Measurements from ENCODE around the gene AGFG1.

DNA sequence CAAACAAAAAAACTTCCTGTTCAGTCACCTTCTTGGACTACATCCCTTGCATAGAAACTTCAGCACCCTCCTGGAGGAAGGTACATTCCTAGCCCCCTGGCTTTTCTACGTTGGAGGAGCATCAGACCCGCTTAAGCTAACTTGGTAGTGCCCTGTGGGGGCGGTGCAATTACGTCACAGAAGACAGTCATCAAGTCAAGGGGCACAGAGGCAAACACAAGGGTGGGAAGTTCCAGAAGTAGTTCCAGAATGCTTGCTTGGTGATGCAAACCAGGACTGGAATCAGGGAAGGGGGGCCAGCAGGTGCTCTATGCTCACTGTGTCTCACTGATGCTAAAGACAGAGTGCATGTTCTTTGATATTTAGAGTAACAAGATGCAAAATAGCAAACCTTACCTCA is 15.2 kb upstream of the AGFG1 start:
- TF ChIP-seq ZBTB33 (IDR thresholded peaks at IDR 0.05; ENCODE audit: extremely low read depth, insufficient replicate concordance, low read length), result no peak
- TF ChIP-seq, protein P1, sequence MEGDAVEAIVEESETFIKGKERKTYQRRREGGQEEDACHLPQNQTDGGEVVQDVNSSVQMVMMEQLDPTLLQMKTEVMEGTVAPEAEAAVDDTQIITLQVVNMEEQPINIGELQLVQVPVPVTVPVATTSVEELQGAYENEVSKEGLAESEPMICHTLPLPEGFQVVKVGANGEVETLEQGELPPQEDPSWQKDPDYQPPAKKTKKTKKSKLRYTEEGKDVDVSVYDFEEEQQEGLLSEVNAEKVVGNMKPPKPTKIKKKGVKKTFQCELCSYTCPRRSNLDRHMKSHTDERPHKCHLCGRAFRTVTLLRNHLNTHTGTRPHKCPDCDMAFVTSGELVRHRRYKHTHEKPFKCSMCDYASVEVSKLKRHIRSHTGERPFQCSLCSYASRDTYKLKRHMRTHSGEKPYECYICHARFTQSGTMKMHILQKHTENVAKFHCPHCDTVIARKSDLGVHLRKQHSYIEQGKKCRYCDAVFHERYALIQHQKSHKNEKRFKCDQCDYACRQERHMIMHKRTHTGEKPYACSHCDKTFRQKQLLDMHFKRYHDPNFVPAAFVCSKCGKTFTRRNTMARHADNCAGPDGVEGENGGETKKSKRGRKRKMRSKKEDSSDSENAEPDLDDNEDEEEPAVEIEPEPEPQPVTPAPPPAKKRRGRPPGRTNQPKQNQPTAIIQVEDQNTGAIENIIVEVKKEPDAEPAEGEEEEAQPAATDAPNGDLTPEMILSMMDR (IDR thresholded peaks at IDR 0.05 in 2 of 3, conservative IDR thresholded peaks at IDR 0.05 in 1 of 3; ENCODE audit: borderline replicate concordance in 1 of 3, insufficient read depth in 1 of 3, low read depth in 2 of 3, low read length in 2 of 3), result no peak
- TF ChIP-seq, protein P2, sequence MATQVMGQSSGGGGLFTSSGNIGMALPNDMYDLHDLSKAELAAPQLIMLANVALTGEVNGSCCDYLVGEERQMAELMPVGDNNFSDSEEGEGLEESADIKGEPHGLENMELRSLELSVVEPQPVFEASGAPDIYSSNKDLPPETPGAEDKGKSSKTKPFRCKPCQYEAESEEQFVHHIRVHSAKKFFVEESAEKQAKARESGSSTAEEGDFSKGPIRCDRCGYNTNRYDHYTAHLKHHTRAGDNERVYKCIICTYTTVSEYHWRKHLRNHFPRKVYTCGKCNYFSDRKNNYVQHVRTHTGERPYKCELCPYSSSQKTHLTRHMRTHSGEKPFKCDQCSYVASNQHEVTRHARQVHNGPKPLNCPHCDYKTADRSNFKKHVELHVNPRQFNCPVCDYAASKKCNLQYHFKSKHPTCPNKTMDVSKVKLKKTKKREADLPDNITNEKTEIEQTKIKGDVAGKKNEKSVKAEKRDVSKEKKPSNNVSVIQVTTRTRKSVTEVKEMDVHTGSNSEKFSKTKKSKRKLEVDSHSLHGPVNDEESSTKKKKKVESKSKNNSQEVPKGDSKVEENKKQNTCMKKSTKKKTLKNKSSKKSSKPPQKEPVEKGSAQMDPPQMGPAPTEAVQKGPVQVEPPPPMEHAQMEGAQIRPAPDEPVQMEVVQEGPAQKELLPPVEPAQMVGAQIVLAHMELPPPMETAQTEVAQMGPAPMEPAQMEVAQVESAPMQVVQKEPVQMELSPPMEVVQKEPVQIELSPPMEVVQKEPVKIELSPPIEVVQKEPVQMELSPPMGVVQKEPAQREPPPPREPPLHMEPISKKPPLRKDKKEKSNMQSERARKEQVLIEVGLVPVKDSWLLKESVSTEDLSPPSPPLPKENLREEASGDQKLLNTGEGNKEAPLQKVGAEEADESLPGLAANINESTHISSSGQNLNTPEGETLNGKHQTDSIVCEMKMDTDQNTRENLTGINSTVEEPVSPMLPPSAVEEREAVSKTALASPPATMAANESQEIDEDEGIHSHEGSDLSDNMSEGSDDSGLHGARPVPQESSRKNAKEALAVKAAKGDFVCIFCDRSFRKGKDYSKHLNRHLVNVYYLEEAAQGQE (IDR thresholded peaks at IDR 0.05; ENCODE audit: low read depth), result no peak
- TF ChIP-seq SIN3A (IDR thresholded peaks at IDR 0.05; ENCODE audit: low read depth), result no peak
- TF ChIP-seq EZH2 (IDR thresholded peaks at IDR 0.05), result no peak
- no peak for TF ChIP-seq YY1 (IDR thresholded peaks at IDR 0.05; ENCODE audit: extremely low read depth, insufficient replicate concordance, low read depth, low read length)
- no peak for TF ChIP-seq ZFX (IDR thresholded peaks at IDR 0.05)
- TF ChIP-seq POLR2A (IDR thresholded peaks at IDR 0.05; ENCODE audit: borderline replicate concordance, extremely low read depth, insufficient read depth, insufficient read length), result no peak
- TF ChIP-seq EZH2phosphoT487 (IDR thresholded peaks at IDR 0.05; ENCODE audit: borderline replicate concordance), result no peak
- TF ChIP-seq, protein P3, sequence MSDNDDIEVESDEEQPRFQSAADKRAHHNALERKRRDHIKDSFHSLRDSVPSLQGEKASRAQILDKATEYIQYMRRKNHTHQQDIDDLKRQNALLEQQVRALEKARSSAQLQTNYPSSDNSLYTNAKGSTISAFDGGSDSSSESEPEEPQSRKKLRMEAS (IDR thresholded peaks at IDR 0.05), result no peak
- TF ChIP-seq RAD21 (IDR thresholded peaks at IDR 0.05; ENCODE audit: low read depth), result no peak
- no peak for TF ChIP-seq TCF7L2 (IDR thresholded peaks at IDR 0.05; ENCODE audit: borderline replicate concordance, extremely low read depth, insufficient read depth, insufficient read length)
- TF ChIP-seq JUND (IDR thresholded peaks at IDR 0.05), result no peak

All from HCT116 (cell line).